ENCODE results near the gene AKAP17A. TPM values are rescaled to one million over a fixed set of nuclear protein-coding genes. Genes with fewer than 3 reads are reported as not detected.

AKAP17A gene
- total and polyA plus RNA-seq, 2 donors (not counting 1 experiment from before 2014, with no cell fraction given) = 9.3 to 17.8 TPM

GRCh38 chrX:1601051-1601767, 9.8 kb downstream of the AKAP17A start:
- Histone ChIP-seq H4K20me1 (ENCODE audit: control insufficient read depth, extremely low read depth, insufficient read depth, low read length) (no peaks in the 10 kb centered on the region), H3K79me2 (ENCODE audit: control insufficient read depth, insufficient read depth, low read length) (peaks cover 7% of the 10 kb centered on the region), H2AFZ (ENCODE audit: low read length) (no peak overlapping the region), H3K4me2 (ENCODE audit: extremely low read depth, insufficient read depth, low read length) (no peak overlapping the region), H3K4me1 (ENCODE audit: control insufficient read depth, extremely low read depth, insufficient read depth, low read length) (no peaks in the 10 kb centered on the region), H3K27ac (ENCODE audit: insufficient read depth, low read length) (no peak overlapping the region), H3K27me3 (ENCODE audit: control insufficient read depth, insufficient read depth, low read length) (no peaks in the 10 kb centered on the region), H3K9ac (ENCODE audit: insufficient read depth, low read length) (no peak overlapping the region), H3K9me3 (ENCODE audit: control insufficient read depth, insufficient read depth, low read depth, low read length) (no peaks in the 10 kb centered on the region), H3K4me3 (replicated peaks in 1 of 4; ENCODE audit: control extremely low read depth in 1 of 4, insufficient read depth in 1 of 4, low read depth in 3 of 4, low read length in 4 of 4) (no peak overlapping the region), H3K36me3 (ENCODE audit: control insufficient read depth, insufficient read depth, low read length) (peaks cover 32% of the 10 kb centered on the region)
- TF ChIP-seq, protein P1, sequence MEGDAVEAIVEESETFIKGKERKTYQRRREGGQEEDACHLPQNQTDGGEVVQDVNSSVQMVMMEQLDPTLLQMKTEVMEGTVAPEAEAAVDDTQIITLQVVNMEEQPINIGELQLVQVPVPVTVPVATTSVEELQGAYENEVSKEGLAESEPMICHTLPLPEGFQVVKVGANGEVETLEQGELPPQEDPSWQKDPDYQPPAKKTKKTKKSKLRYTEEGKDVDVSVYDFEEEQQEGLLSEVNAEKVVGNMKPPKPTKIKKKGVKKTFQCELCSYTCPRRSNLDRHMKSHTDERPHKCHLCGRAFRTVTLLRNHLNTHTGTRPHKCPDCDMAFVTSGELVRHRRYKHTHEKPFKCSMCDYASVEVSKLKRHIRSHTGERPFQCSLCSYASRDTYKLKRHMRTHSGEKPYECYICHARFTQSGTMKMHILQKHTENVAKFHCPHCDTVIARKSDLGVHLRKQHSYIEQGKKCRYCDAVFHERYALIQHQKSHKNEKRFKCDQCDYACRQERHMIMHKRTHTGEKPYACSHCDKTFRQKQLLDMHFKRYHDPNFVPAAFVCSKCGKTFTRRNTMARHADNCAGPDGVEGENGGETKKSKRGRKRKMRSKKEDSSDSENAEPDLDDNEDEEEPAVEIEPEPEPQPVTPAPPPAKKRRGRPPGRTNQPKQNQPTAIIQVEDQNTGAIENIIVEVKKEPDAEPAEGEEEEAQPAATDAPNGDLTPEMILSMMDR (conservative IDR thresholded peaks at IDR 0.05 in 1 of 2, IDR thresholded peaks at IDR 0.05 in 1 of 2; ENCODE audit: low read depth in 1 of 2, low read length in 2 of 2) = no peak
- no peak for TF ChIP-seq EZH2 (IDR thresholded peaks at IDR 0.05; ENCODE audit: low read length, missing control alignments)
- DNase-seq (ENCODE audit: low read depth in 2 of 2) = no peak

GRCh38 chrX:1601768-1602085, 10.3 kb downstream of the AKAP17A start:
- no peak overlapping the region for H3K4me2 ChIP-seq (ENCODE audit: extremely low read depth, insufficient read depth, low read length)
- peaks cover 32% of the 10 kb centered on the region for H3K36me3 ChIP-seq (ENCODE audit: control insufficient read depth, insufficient read depth, low read length)
- no peak overlapping the region for H3K27ac ChIP-seq (ENCODE audit: insufficient read depth, low read length)
- TF ChIP-seq EZH2 (IDR thresholded peaks at IDR 0.05; ENCODE audit: low read length, missing control alignments) = no peak
- TF ChIP-seq, protein P1 (conservative IDR thresholded peaks at IDR 0.05 in 1 of 2, IDR thresholded peaks at IDR 0.05 in 1 of 2; ENCODE audit: low read depth in 1 of 2, low read length in 2 of 2) = no peak
- peaks cover 7% of the 10 kb centered on the region for H3K79me2 ChIP-seq (ENCODE audit: control insufficient read depth, insufficient read depth, low read length)
- no peaks in the 10 kb centered on the region for H4K20me1 ChIP-seq (ENCODE audit: control insufficient read depth, extremely low read depth, insufficient read depth, low read length)
- no peak overlapping the region for H2AFZ ChIP-seq (ENCODE audit: low read length)
- no peak overlapping the region for H3K4me3 ChIP-seq (replicated peaks in 1 of 4; ENCODE audit: control extremely low read depth in 1 of 4, insufficient read depth in 1 of 4, low read depth in 3 of 4, low read length in 4 of 4)
- H3K4me1 ChIP-seq (ENCODE audit: control insufficient read depth, extremely low read depth, insufficient read depth, low read length) = no peaks in the 10 kb centered on the region
- no peaks in the 10 kb centered on the region for H3K27me3 ChIP-seq (ENCODE audit: control insufficient read depth, insufficient read depth, low read length)
- no peak overlapping the region for H3K9ac ChIP-seq (ENCODE audit: insufficient read depth, low read length)
- H3K9me3 ChIP-seq (ENCODE audit: control insufficient read depth, insufficient read depth, low read depth, low read length) = no peaks in the 10 kb centered on the region
- no peak for DNase-seq (ENCODE audit: low read depth in 2 of 2)

DNA sequence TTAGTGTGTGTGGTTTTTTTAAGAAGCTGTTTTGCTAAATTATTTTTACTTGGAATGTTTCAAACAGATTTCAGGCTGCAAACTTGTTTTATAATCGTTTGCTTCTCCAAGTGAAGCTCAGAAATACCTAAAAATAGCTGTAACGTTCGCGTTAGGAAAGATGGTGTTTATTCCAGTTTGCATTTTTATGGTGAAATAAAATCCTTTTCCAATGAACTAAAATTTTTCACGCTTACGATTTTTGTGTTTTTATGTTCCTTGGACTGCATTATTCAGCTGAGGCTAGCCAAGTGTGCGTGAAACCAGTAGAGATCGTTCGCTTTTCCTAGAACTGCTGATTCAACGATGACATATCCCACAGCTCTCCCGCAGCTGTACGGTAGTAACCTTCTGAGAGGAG, 10.9 kb downstream of the AKAP17A start:
- peaks cover 29% of the 10 kb centered on the region for H3K36me3 ChIP-seq (ENCODE audit: control insufficient read depth, insufficient read depth, low read length)
- no peaks in the 10 kb centered on the region for H3K9me3 ChIP-seq (ENCODE audit: control insufficient read depth, insufficient read depth, low read depth, low read length)
- peaks cover 3% of the 10 kb centered on the region for H3K79me2 ChIP-seq (ENCODE audit: control insufficient read depth, insufficient read depth, low read length)
- no peak for TF ChIP-seq EZH2 (IDR thresholded peaks at IDR 0.05; ENCODE audit: low read length, missing control alignments)
- TF ChIP-seq, protein P1 (conservative IDR thresholded peaks at IDR 0.05 in 1 of 2, IDR thresholded peaks at IDR 0.05 in 1 of 2; ENCODE audit: low read depth in 1 of 2, low read length in 2 of 2) = no peak
- DNase-seq (ENCODE audit: low read depth in 2 of 2) = no peak
- no peak overlapping the region for H3K9ac ChIP-seq (ENCODE audit: insufficient read depth, low read length)
- H4K20me1 ChIP-seq (ENCODE audit: control insufficient read depth, extremely low read depth, insufficient read depth, low read length) = no peaks in the 10 kb centered on the region
- H3K4me1 ChIP-seq (ENCODE audit: control insufficient read depth, extremely low read depth, insufficient read depth, low read length) = no peaks in the 10 kb centered on the region
- no peaks in the 10 kb centered on the region for H3K27me3 ChIP-seq (ENCODE audit: control insufficient read depth, insufficient read depth, low read length)
- H3K4me3 ChIP-seq (replicated peaks in 1 of 4; ENCODE audit: control extremely low read depth in 1 of 4, insufficient read depth in 1 of 4, low read depth in 3 of 4, low read length in 4 of 4) = no peak overlapping the region
- H3K27ac ChIP-seq (ENCODE audit: insufficient read depth, low read length) = no peak overlapping the region
- no peak overlapping the region for H3K4me2 ChIP-seq (ENCODE audit: extremely low read depth, insufficient read depth, low read length)
- no peak overlapping the region for H2AFZ ChIP-seq (ENCODE audit: low read length)

All from fibroblast of lung (primary cell).